Cardiac muscle cell (in vitro differentiated cells and primary cell): ENCODE measurements around the gene BICD2. TPM values are rescaled to one million over a fixed set of nuclear protein-coding genes. Genes with fewer than 3 reads are reported as not detected.

ENCODE experiments used
- DNase-seq, 2 donors: peaks; one replicate each; pipeline versions ENCODE4 v3.0.0 to v3.0.0-alpha.2; 2010 to 2017; ENCODE audit warnings: low read depth in 1 of 2, low spot score in 1 of 2
- H3K27ac ChIP-seq: fragments of 200-600 bp; sonication (generic); 2 replicates; pipeline ENCODE4 v1.5.1; 2016
- H3K27me3 ChIP-seq: fragments of 200-600 bp; sonication (generic); 2 replicates; pipeline ENCODE4 v1.6.0; 2016; ENCODE audit warnings: control low read depth
- H3K36me3 ChIP-seq: fragments of 200-600 bp; sonication (generic); 2 replicates; pipeline ENCODE4 v1.5.1; 2016; ENCODE audit warnings: control low read depth
- H3K4me1 ChIP-seq: fragments of 200-600 bp; sonication (generic); 2 replicates; pipeline ENCODE4 v1.8.1; 2017; ENCODE audit warnings: low read depth, mild to moderate bottlenecking, mixed run types
- H3K4me3 ChIP-seq: fragments of 200-600 bp; sonication (generic); 2 replicates; pipeline ENCODE4 v1.5.1; 2016; ENCODE audit warnings: mild to moderate bottlenecking
- H3K9me3 ChIP-seq: fragments of 200-600 bp; sonication (generic); 2 replicates; pipeline ENCODE4 v1.5.1; 2017; ENCODE audit warnings: low read depth, mild to moderate bottlenecking, control low read depth
- polyA plus RNA-seq: library from polyadenylated mRNA; unstranded; fragments of >200 nt; fragmentation: Nextera tagmentation; extraction: Ambion mirVana; gene quantifications from 2 replicates; pipeline ENCODE4 v1.2.1, GENCODE V29; 2016
- total RNA-seq: library from RNA; depleted of rRNA; stranded (reverse); fragments of >200 nt; gene quantifications from 2 replicates; pipeline ENCODE4 v1.2.3, GENCODE V29; 2016
- TF ChIP-seq, protein P1 (sequence below): IDR thresholded peaks from 2 replicates; pipeline ENCODE4 v1.5.1; 2012; ENCODE audit warnings: low read depth, mild to moderate bottlenecking, low read length

BICD2 gene
- total and polyA plus RNA-seq, 2 experiments from 2014 or later: 19.0 to 36.5 TPM

DNA sequence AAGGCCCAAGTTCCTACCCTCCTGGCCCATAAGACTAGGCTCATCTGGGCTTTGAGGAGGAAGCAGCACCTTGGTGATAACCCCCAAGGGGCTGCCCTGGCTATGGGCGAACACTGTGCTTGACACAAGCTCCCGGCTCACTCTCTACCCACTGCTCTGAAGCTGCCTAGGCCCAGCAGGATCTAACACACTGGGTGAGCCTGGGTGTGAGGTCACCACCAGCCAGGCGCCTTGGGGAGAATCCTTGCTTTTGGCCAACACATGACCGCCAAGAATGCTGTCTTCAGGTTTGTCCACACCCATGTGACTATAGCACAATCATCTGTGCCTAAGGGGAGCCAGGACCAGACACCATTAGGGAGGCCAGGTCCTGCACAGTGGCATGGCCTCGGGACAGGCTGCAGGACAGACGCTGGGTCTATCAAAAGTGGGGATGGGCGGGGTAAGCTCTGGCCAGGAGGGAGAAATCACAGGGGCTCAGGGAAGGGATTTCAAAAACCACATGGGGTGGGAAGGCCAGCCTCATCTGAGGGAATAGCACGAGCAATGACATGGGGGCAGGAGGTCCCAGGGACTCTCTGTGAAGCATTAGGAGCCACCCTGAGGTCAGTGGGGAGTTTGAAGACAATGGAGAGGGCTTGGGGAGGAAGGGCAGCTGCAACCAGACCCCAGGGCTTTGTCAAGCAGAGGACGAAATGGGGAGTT, 29.6 kb downstream of the BICD2 start:
- Histone ChIP-seq H3K4me1 (peaks cover 6% of the 10 kb centered on the region), H3K9me3 (no peaks in the 10 kb centered on the region), H3K36me3 (no peaks in the 10 kb centered on the region), H3K27ac (no peak overlapping the region), H3K27me3 (no peaks in the 10 kb centered on the region), H3K4me3 (no peak overlapping the region)
- DNase-seq: no peak
- TF ChIP-seq, protein P1, sequence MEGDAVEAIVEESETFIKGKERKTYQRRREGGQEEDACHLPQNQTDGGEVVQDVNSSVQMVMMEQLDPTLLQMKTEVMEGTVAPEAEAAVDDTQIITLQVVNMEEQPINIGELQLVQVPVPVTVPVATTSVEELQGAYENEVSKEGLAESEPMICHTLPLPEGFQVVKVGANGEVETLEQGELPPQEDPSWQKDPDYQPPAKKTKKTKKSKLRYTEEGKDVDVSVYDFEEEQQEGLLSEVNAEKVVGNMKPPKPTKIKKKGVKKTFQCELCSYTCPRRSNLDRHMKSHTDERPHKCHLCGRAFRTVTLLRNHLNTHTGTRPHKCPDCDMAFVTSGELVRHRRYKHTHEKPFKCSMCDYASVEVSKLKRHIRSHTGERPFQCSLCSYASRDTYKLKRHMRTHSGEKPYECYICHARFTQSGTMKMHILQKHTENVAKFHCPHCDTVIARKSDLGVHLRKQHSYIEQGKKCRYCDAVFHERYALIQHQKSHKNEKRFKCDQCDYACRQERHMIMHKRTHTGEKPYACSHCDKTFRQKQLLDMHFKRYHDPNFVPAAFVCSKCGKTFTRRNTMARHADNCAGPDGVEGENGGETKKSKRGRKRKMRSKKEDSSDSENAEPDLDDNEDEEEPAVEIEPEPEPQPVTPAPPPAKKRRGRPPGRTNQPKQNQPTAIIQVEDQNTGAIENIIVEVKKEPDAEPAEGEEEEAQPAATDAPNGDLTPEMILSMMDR: no peak

DNA sequence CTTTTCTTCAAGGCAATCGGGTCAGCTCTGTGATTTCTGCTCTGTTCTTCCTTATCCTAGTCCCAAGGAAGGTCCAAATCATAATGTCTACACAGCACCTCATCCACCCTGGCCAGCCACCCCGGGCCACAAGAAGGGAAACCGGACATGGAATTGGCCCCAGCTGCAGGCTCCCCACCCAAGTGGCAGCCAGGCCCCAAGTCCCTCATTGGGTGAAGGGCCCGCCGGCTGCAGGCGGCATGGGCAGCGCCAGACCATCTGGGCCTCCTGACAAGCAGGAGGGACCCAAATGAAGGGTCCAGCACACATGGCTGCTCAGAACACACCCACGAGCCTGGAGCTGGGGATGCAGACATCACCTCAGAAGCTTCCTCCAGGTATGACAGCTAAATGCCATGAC, 33.7 kb downstream of the BICD2 start:
- DNase-seq: no peak
- no peaks in the 10 kb centered on the region for H3K27me3 ChIP-seq
- H3K4me1 ChIP-seq: peaks cover 3% of the 10 kb centered on the region
- TF ChIP-seq, protein P1: no peak
- no peak overlapping the region for H3K27ac ChIP-seq
- no peaks in the 10 kb centered on the region for H3K36me3 ChIP-seq
- no peaks in the 10 kb centered on the region for H3K9me3 ChIP-seq
- H3K4me3 ChIP-seq: no peak overlapping the region

DNA sequence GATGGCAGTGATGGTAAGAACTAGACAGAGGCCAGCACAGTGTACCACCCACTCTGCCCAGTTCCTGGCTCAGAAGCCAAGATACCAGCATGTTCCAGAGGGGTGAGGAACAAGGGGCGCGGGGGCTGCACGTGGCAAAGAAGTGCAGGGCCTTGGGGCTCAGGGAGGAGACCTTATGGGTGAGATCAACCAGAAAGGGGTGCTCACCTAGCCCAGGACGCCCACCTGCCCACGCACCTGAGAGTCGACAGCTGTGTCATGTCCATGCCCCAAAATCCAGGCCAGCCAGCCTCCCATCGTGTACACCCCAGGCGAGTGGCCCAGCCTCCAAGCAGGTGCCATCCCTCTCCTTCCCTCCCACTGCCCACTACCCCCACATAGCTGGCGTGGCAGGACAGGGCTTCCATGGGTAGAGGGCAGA, 34.9 kb downstream of the BICD2 start:
- no peaks in the 10 kb centered on the region for H3K4me1 ChIP-seq
- H3K27me3 ChIP-seq: no peaks in the 10 kb centered on the region
- no peaks in the 10 kb centered on the region for H3K36me3 ChIP-seq
- no peaks in the 10 kb centered on the region for H3K9me3 ChIP-seq
- no peak overlapping the region for H3K4me3 ChIP-seq
- H3K27ac ChIP-seq: no peak overlapping the region
- TF ChIP-seq, protein P1: no peak
- DNase-seq: no peak

GRCh38 chr9:92728831-92729734, 35.5 kb downstream of the BICD2 start:
- TF ChIP-seq, protein P1: peak; percentile 36
- no peaks in the 10 kb centered on the region for H3K27me3 ChIP-seq
- no peaks in the 10 kb centered on the region for H3K36me3 ChIP-seq
- DNase-seq: no peak
- no peaks in the 10 kb centered on the region for H3K4me1 ChIP-seq
- no peak overlapping the region for H3K27ac ChIP-seq
- H3K9me3 ChIP-seq: no peaks in the 10 kb centered on the region
- no peak overlapping the region for H3K4me3 ChIP-seq

DNA sequence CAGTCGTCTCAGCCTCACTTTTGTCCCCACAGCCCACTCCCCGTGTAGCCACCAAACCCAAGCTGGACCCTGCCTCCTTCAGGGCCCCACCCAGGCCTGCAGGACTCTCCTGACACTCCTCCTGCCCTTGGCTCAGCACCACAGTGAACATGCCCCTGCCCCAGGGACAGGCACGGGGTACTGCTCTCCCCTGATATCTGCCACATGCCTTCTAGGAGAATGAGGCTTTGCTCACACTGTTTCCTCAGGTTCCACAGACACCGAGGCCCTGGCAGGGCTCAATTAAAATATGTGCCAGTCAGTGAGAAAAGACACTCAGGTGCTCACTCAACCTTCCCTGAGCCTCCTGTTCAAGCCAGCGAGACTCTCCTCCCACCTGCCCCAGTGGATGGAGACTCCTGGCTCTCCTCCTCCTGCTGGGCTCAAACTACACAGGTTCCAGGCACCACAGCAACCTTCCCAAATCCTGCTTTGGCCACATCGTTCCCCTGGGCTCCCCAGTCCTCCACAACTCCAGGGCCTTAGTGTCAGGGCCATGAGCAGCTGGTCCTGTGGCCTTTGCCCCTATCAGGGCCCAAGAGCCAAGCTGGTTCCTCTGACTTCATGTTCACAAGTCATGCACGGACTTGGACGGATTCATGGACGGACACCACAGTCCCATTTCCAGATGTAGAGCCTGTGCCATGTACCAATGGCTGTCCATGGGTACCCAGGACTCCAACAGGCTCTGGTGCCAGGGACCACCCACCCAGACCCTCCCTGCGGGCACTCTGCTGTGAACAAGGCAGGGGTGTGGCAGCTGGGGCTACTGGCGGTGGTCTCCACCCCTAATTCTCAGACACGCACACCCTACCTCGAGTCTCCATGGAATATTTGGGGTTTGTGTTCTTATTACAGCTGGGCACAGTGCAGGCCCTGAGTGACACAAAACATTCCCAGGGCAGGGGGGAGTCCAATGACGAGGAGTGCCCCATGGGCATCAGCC, 36.6 kb downstream of the BICD2 start:
- Histone ChIP-seq H3K4me1 (no peaks in the 10 kb centered on the region), H3K9me3 (no peaks in the 10 kb centered on the region), H3K27ac (no peak overlapping the region), H3K4me3 (no peak overlapping the region), H3K36me3 (no peaks in the 10 kb centered on the region), H3K27me3 (no peaks in the 10 kb centered on the region)
- TF ChIP-seq, protein P1: no peak
- no peak for DNase-seq
